HEK293T (cell line): ENCODE results near the gene TP53INP2.
"Not testable (repeated sequence)": the region's sequence is repeated elsewhere in the genome, so short reads cannot be mapped to it uniquely, and the experiment has no call there.

Experiments used
- CTCF ChIA-PET: fragments of 350-600 bp; formaldehyde crosslinking; extraction: SDS; loops from one replicate; lab custom pipeline; 2021; ENCODE audit warnings: antibody characterized with exemption, inconsistent platforms; lab: Yijun Ruan, JAX
- POLR2A ChIA-PET: fragments of 350-600 bp; formaldehyde crosslinking; extraction: SDS; loops from one replicate; lab custom pipeline; 2020; ENCODE audit warnings: antibody characterized with exemption, inconsistent platforms; lab: Yijun Ruan, JAX
- DNase-seq: peaks from one replicate; pipeline ENCODE4 v3.0.0; 2012; ENCODE audit warnings: mixed read lengths; ENCODE audit errors: extremely low spot score
- ARNT ChIP-seq: fragments of 450-650 bp; IDR thresholded peaks from 2 replicates; pipeline ENCODE4 v1.6.1; 2017; ENCODE audit warnings: mild to moderate bottlenecking
- BHLHE40 ChIP-seq: fragments of 450-650 bp; IDR thresholded peaks from 2 replicates; pipeline ENCODE4 v1.6.1; 2016; ENCODE audit warnings: mild to moderate bottlenecking, moderate library complexity, borderline replicate concordance
- CTBP1 ChIP-seq: fragments of 450-650 bp; IDR thresholded peaks from 2 replicates; pipeline ENCODE4 v1.6.1; 2016; ENCODE audit warnings: borderline replicate concordance
- ELF4 ChIP-seq: fragments of 450-650 bp; IDR thresholded peaks from 2 replicates; pipeline ENCODE4 v1.6.1; 2017; ENCODE audit warnings: antibody characterized with exemption
- FOXA1 ChIP-seq: fragments of 450-650 bp; IDR thresholded peaks from 2 replicates; pipeline ENCODE4 v1.6.1; 2016; ENCODE audit warnings: mild to moderate bottlenecking
- FOXK2 ChIP-seq: fragments of 450-650 bp; IDR thresholded peaks from 2 replicates; pipeline ENCODE4 v1.6.1; 2016; ENCODE audit warnings: mild to moderate bottlenecking
- FOXM1 ChIP-seq: fragments of 450-650 bp; IDR thresholded peaks from 2 replicates; pipeline ENCODE4 v1.6.1; 2017; ENCODE audit warnings: mild to moderate bottlenecking, borderline replicate concordance
- HDGF ChIP-seq: fragments of 450-650 bp; IDR thresholded peaks from 2 replicates; pipeline ENCODE4 v1.6.1; 2017; ENCODE audit warnings: antibody characterized with exemption, borderline replicate concordance
- L3MBTL2 ChIP-seq: fragments of 450-650 bp; conservative IDR thresholded peaks from 2 replicates; pipeline ENCODE4 v1.6.1; 2016; ENCODE audit warnings: mild to moderate bottlenecking
- LEF1 ChIP-seq: fragments of 450-650 bp; IDR thresholded peaks from 2 replicates; pipeline ENCODE4 v1.6.1; 2017; ENCODE audit warnings: mild to moderate bottlenecking, borderline replicate concordance
- NFRKB ChIP-seq: fragments of 450-650 bp; IDR thresholded peaks from 2 replicates; pipeline ENCODE4 v1.6.1; 2016; ENCODE audit warnings: mild to moderate bottlenecking, moderate library complexity
- PKNOX1 ChIP-seq: fragments of 450-650 bp; IDR thresholded peaks from 2 replicates; pipeline ENCODE4 v1.6.1; 2016
- SP1 ChIP-seq: fragments of 450-650 bp; IDR thresholded peaks from 2 replicates; pipeline ENCODE4 v1.6.1; 2017
- SUZ12 ChIP-seq: fragments of 450-650 bp; IDR thresholded peaks from 2 replicates; pipeline ENCODE4 v1.6.1; 2016; ENCODE audit warnings: mild to moderate bottlenecking
- TARDBP ChIP-seq: fragments of 450-650 bp; IDR thresholded peaks from 2 replicates; pipeline ENCODE4 v1.6.1; 2016
- ZNF384 ChIP-seq: fragments of 450-650 bp; IDR thresholded peaks from 2 replicates; pipeline ENCODE4 v1.6.1; 2016

Gene TP53INP2

GRCh38 chr20:34720266-34720665 lies 16.1 kb downstream of the TP53INP2 start:
- POLR2A ChIA-PET = no interaction called here
- CTCF ChIA-PET = no interaction called here
- TF ChIP-seq ZNF384 (no peak), TARDBP (no peak), FOXA1 (no peak), NFRKB (no peak), SUZ12 (no peak), FOXM1 (no peak), PKNOX1 (no peak), FOXK2 (no peak), BHLHE40 (no peak), L3MBTL2 (no peak), HDGF (no peak)
- DNase-seq = no peak

GRCh38 chr20:34722560-34722959 lies 18.4 kb downstream of the TP53INP2 start:
- POLR2A ChIA-PET, DNase-seq: not testable (repeated sequence)
- CTCF ChIA-PET = interaction anchor here (0.7 kb wide), 3 partner anchors 12 to 539 kb away, joined by 3 to 5 read pairs (median 3); no protein-coding TSS in a partner anchor

- TF ChIP-seq LEF1 (no peak), TARDBP (no peak), CTBP1 (no peak), ARNT (no peak), L3MBTL2 (no peak), PKNOX1 (no peak), FOXM1 (no peak), SP1 (no peak), HDGF (no peak)
- no peak for DNase-seq
- ChIA-PET CTCF (interaction anchor here (0.6 kb wide), 1 partner anchor 9 kb away, joined by 3 read pairs; no protein-coding TSS in a partner anchor), POLR2A (no interaction called here)
These were observed 20.0 kb downstream of the TP53INP2 start for GRCh38 chr20:34724172-34724571.

- ChIA-PET CTCF (no interaction called here), POLR2A (no interaction called here)
- no peak for DNase-seq
- TF ChIP-seq FOXA1 (no peak), TARDBP (no peak), ELF4 (no peak), NFRKB (no peak), L3MBTL2 (no peak), LEF1 (no peak), FOXK2 (no peak), BHLHE40 (no peak), ZNF384 (no peak), SUZ12 (no peak), CTBP1 (no peak), FOXM1 (no peak), ARNT (no peak)
These were observed 25.3 kb downstream of the TP53INP2 start for GRCh38 chr20:34729416-34729815.

GRCh38 chr20:34732523-34732922 lies 28.4 kb downstream of the TP53INP2 start:
- CTCF ChIA-PET = no interaction called here

GRCh38 chr20:34736106-34736735 lies 32.1 kb downstream of the TP53INP2 start:
- no peak for DNase-seq
- POLR2A ChIA-PET = no interaction called here
- no peak for TF ChIP-seq L3MBTL2
- TF ChIP-seq ARNT = no peak
- TF ChIP-seq LEF1 = no peak
- TF ChIP-seq NFRKB = no peak
- no peak for TF ChIP-seq TARDBP
- no peak for TF ChIP-seq FOXA1
- TF ChIP-seq SP1 = no peak
- TF ChIP-seq ELF4 = no peak
- no peak for TF ChIP-seq BHLHE40
- no peak for TF ChIP-seq CTBP1
- TF ChIP-seq PKNOX1 = no peak
- TF ChIP-seq HDGF = no peak
- no peak for TF ChIP-seq FOXM1
- CTCF ChIA-PET = interaction anchor here (0.9 kb wide), 1 partner anchor 33 kb away, joined by 3 read pairs; no protein-coding TSS in a partner anchor

More at GRCh38 chr20:34732523-34732922, 28.4 kb downstream of the TP53INP2 start:
- POLR2A ChIA-PET = no interaction called here
- TF ChIP-seq ARNT (no peak), BHLHE40 (no peak)
- DNase-seq = no peak

GRCh38 chr20:34743039-34743438 lies 38.9 kb downstream of the TP53INP2 start:
- DNase-seq = no peak
- CTCF ChIA-PET = no interaction called here
- TF ChIP-seq NFRKB (no peak), HDGF (no peak), BHLHE40 (no peak), ARNT (no peak), LEF1 (no peak), FOXA1 (no peak), FOXK2 (no peak), SUZ12 (no peak), FOXM1 (no peak), ELF4 (no peak), PKNOX1 (no peak), CTBP1 (no peak), ZNF384 (no peak), TARDBP (no peak), L3MBTL2 (no peak)
- POLR2A ChIA-PET = no interaction called here
